Loucy (cell line): Measurements from ENCODE around the gene GOLGA6C.
"Not testable (repeated sequence)": the region's sequence is repeated elsewhere in the genome, so short reads cannot be mapped to it uniquely, and the experiment has no call there.

Source experiments
- H2AFZ ChIP-seq: fragments of 200-600 bp; sonication (generic); 2 replicates; pipeline ENCODE4 v1.6.0; 2016; ENCODE audit warnings: antibody characterized with exemption, mild to moderate bottlenecking, low read length, moderate library complexity
- H3F3A ChIP-seq: fragments of 200-600 bp; 2 replicates; pipeline ENCODE4 v1.6.0; 2016; ENCODE audit warnings: antibody characterized with exemption, low read depth, mild to moderate bottlenecking
- H3K27me3 ChIP-seq: fragments of 200-600 bp; sonication (generic); 2 replicates; pipeline ENCODE4 v1.6.1; 2014; ENCODE audit warnings: low read length, mild to moderate bottlenecking; ENCODE audit not compliant: insufficient read depth, poor library complexity, severe bottlenecking
- H3K36me3 ChIP-seq: fragments of 200-600 bp; sonication (generic); 2 replicates; pipeline ENCODE4 v1.6.1; 2016; ENCODE audit warnings: low read length; ENCODE audit not compliant: insufficient read depth
- H3K4me1 ChIP-seq: fragments of 200-600 bp; sonication (generic); 2 replicates; pipeline ENCODE4 v1.5.1; 2014; ENCODE audit warnings: low read length, mild to moderate bottlenecking; ENCODE audit not compliant: insufficient read depth, poor library complexity, severe bottlenecking
- H3K4me2 ChIP-seq: fragments of 200-600 bp; sonication (generic); 2 replicates; pipeline ENCODE4 v1.6.0; 2014; ENCODE audit warnings: antibody characterized with exemption, low read length, low read depth, mild to moderate bottlenecking; ENCODE audit not compliant: poor library complexity, severe bottlenecking
- H3K4me3 ChIP-seq: fragments of 200-600 bp; sonication (generic); 2 replicates; pipeline ENCODE4 v1.5.1; 2014; ENCODE audit warnings: low read length, mild to moderate bottlenecking, mixed read lengths; ENCODE audit not compliant: poor library complexity, severe bottlenecking
- H3K79me2 ChIP-seq: fragments of 200-600 bp; sonication (generic); 2 replicates; pipeline ENCODE4 v1.6.1; 2014; ENCODE audit warnings: low read length; ENCODE audit not compliant: insufficient read depth
- H3K9ac ChIP-seq: fragments of 200-600 bp; sonication (generic); 2 replicates; pipeline ENCODE4 v1.6.0; 2014; ENCODE audit warnings: mild to moderate bottlenecking, low read depth, low read length, moderate library complexity; ENCODE audit not compliant: poor library complexity, severe bottlenecking
- H3K9me2 ChIP-seq: fragments of 200-600 bp; sonication (generic); replicated peaks from 2 replicates; pipeline ENCODE4 v1.6.1; 2016; ENCODE audit warnings: low read depth, low read length, mixed read lengths
- H3K9me3 ChIP-seq: fragments of 200-600 bp; sonication (generic); 2 replicates; pipeline ENCODE4 v1.6.1; 2014; ENCODE audit warnings: mild to moderate bottlenecking, antibody characterized with exemption, low read length, low read depth; ENCODE audit not compliant: insufficient read depth
- H4K20me1 ChIP-seq: fragments of 200-600 bp; sonication (generic); 2 replicates; pipeline ENCODE4 v1.6.0; 2014; ENCODE audit warnings: antibody characterized with exemption, low read length, mild to moderate bottlenecking; ENCODE audit not compliant: insufficient read depth, poor library complexity, severe bottlenecking
- CTCF ChIP-seq: fragments of 200-600 bp; sonication (generic); conservative IDR thresholded peaks from 2 replicates; pipeline ENCODE4 v1.5.1; 2014; ENCODE audit warnings: mild to moderate bottlenecking, antibody characterized with exemption, low read length
- EZH2phosphoT487 ChIP-seq: fragments of 200-600 bp; IDR thresholded peaks from 2 replicates; pipeline ENCODE4 v1.6.1; 2018; ENCODE audit warnings: antibody characterized with exemption, mild to moderate bottlenecking, moderate library complexity, borderline replicate concordance

GOLGA6C gene

GRCh38 chr15:75299311-75299688 lies 41.2 kb downstream of the GOLGA6C start:
- not testable (repeated sequence) for H3K4me1 ChIP-seq

GRCh38 chr15:75300026-75300425 lies 41.9 kb downstream of the GOLGA6C start:
- H3K4me2 ChIP-seq, H3K36me3 ChIP-seq, H2AFZ ChIP-seq, H3K27me3 ChIP-seq, H3K4me3 ChIP-seq, H4K20me1 ChIP-seq, H3K9me3 ChIP-seq, H3K9me2 ChIP-seq, H3F3A ChIP-seq, H3K4me1 ChIP-seq, H3K9ac ChIP-seq, H3K79me2 ChIP-seq: not testable (repeated sequence)

More at GRCh38 chr15:75299311-75299688, 41.2 kb downstream of the GOLGA6C start:
- not testable (repeated sequence) for H3K27me3 ChIP-seq, H3K9me3 ChIP-seq, H4K20me1 ChIP-seq, H3F3A ChIP-seq, H3K4me3 ChIP-seq, H3K79me2 ChIP-seq, H3K9me2 ChIP-seq, H3K9ac ChIP-seq, H3K4me2 ChIP-seq, H3K36me3 ChIP-seq, H2AFZ ChIP-seq
- peak; percentile 53 for TF ChIP-seq CTCF

DNA sequence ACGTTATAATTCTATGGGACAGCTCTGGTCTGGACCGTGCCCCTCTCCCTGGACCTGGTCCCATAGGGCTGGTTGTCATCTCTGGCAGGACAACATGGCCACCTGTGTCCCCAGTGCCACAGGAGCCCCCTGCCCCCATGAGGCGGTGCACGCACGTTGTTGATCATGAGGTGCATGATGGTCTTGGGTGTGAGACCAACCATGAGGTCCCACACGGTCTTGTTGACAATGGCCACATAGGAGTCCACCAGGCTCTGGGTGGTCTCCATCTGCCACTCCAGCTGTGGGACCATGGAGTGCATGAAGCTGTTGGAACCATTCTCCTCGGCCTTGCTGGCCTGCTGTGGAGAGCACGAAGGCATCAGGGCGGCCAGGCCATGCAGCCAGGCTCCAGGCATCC lies 44.2 kb downstream of the GOLGA6C start:
- no peaks in the 10 kb centered on the region for H3K36me3 ChIP-seq
- no peaks in the 10 kb centered on the region for H3K4me1 ChIP-seq
- no peaks in the 10 kb centered on the region for H3K9me3 ChIP-seq
- no peak overlapping the region for H3K4me3 ChIP-seq
- no peaks in the 10 kb centered on the region for H3K27me3 ChIP-seq
- no peak overlapping the region for H3K9ac ChIP-seq
- no peaks in the 10 kb centered on the region for H3K79me2 ChIP-seq
- no peaks in the 10 kb centered on the region for H4K20me1 ChIP-seq
- H3K9me2 ChIP-seq: no peaks in the 10 kb centered on the region
- H3F3A ChIP-seq: no peaks in the 10 kb centered on the region
- H2AFZ ChIP-seq: no peak overlapping the region
- no peak for TF ChIP-seq EZH2phosphoT487
- no peak for TF ChIP-seq CTCF
- H3K4me2 ChIP-seq: no peak overlapping the region

DNA sequence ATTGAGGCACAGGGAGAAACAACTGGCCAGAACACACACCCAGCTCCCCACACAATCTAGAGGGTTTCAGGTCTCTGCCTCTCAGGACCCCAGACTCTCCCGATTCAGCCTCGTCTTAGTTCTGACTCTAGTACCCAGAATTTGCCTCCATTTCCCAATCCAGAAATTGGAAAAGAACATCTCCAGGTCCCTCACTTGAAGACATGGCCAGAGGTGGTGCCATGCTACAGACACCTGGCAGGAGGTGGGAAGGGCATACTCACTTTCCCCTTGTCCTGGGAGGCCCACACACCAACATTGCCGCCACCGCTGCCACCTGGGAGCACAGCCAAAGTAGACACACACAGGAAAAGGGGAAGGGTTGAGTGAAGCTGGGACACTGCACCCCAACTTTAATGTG lies 44.6 kb downstream of the GOLGA6C start:
- H3K9me2 ChIP-seq, H3K9ac ChIP-seq, H3F3A ChIP-seq, H3K4me1 ChIP-seq, H3K4me2 ChIP-seq, H2AFZ ChIP-seq, H3K9me3 ChIP-seq, H4K20me1 ChIP-seq, H3K27me3 ChIP-seq, H3K79me2 ChIP-seq, H3K36me3 ChIP-seq, H3K4me3 ChIP-seq: not testable (repeated sequence)
